SK-N-SH (cell line): Measurements from ENCODE around the gene DGLUCY. TPM values are rescaled to one million over a fixed set of nuclear protein-coding genes. Genes with fewer than 3 reads are reported as not detected.

ENCODE experiments used
- CTCF ChIA-PET: fragments of 300-600, 350-600 bp; formaldehyde crosslinking; extraction: SDS; loops from one replicate; lab custom pipeline; 2021; lab: Yijun Ruan, JAX
- POLR2A ChIA-PET: fragments of 350-600 bp; sonication (Branson Sonifier 250); formaldehyde crosslinking; extraction: SDS; loops from one replicate; lab custom pipeline; 2020; ENCODE audit warnings: antibody characterized with exemption, inconsistent platforms; lab: Yijun Ruan, JAX
- DNase-seq: peaks from one replicate; pipeline ENCODE4 v3.0.0; 2012
- H2AFZ ChIP-seq: fragments of 200-600 bp; sonication (generic); 2 replicates; pipeline ENCODE4 v1.8.1; 2016; ENCODE audit warnings: antibody characterized with exemption, mild to moderate bottlenecking, low read depth
- H3F3A ChIP-seq: fragments of 200-600 bp; sonication (generic); replicated peaks from 2 replicates; pipeline ENCODE3; 2016; ENCODE audit warnings: antibody characterized with exemption, mild to moderate bottlenecking; ENCODE audit not compliant: insufficient read depth
- H3K27ac ChIP-seq, 2 experiments: fragments of 200-500 bp in 1 of 2; fragments of 200-600 bp in 1 of 2; sonication (Bioruptor generic) in 1 of 2; sonication (generic), shearing (Covaris generic) in 1 of 2; 2 replicates each; pipeline versions ENCODE4 v1.5.1 to v1.6.1; 2014 to 2016; ENCODE audit warnings: low read depth in 2 of 2, inconsistent platforms in 1 of 2, low read length in 1 of 2, mild to moderate bottlenecking in 1 of 2, mixed read lengths in 1 of 2
- H3K27me3 ChIP-seq: fragments of 200-600 bp; sonication (generic), shearing (Covaris generic); 2 replicates; pipeline ENCODE4 v1.6.1; 2016; ENCODE audit warnings: mixed run types; ENCODE audit not compliant: insufficient read depth
- H3K36me3 ChIP-seq, 2 experiments: fragments of 200-500 bp in 1 of 2; fragments of 200-600 bp in 1 of 2; sonication (Bioruptor generic) in 1 of 2; sonication (generic) in 1 of 2; replicated peaks in 1 of 2; 2 replicates each; pipeline versions ENCODE3 to v1.5.1; 2014 to 2016; ENCODE audit warnings: low read length in 1 of 2, mild to moderate bottlenecking in 1 of 2; ENCODE audit not compliant: insufficient read depth in 2 of 2, control insufficient read depth in 1 of 2
- H3K4me1 ChIP-seq, 2 experiments: fragments of 200-500 bp in 1 of 2; fragments of 200-600 bp in 1 of 2; sonication (Bioruptor generic) in 1 of 2; sonication (generic), shearing (Covaris generic) in 1 of 2; 2 replicates each; pipeline versions ENCODE4 v1.5.1 to v1.6.1; 2014 to 2016; ENCODE audit warnings: low read depth in 1 of 2, low read length in 1 of 2, mixed run types in 1 of 2; ENCODE audit not compliant: insufficient read depth in 2 of 2, control insufficient read depth in 1 of 2
- H3K4me2 ChIP-seq: fragments of 200-600 bp; sonication (generic), shearing (Covaris generic); 2 replicates; pipeline ENCODE4 v1.6.1; 2017; ENCODE audit warnings: mixed run types
- H3K4me3 ChIP-seq, 2 experiments: fragments of 200-500 bp in 1 of 2; fragments of 200-600 bp in 1 of 2; sonication (Bioruptor generic) in 1 of 2; sonication (generic), shearing (Covaris generic) in 1 of 2; 2 replicates each; pipeline versions ENCODE4 v1.5.1 to v1.8.1; 2014 to 2016; ENCODE audit warnings: low read depth in 2 of 2, inconsistent platforms in 1 of 2, low read length in 1 of 2, mild to moderate bottlenecking in 1 of 2, mixed read lengths in 1 of 2, moderate library complexity in 1 of 2
- H3K79me2 ChIP-seq: fragments of 200-600 bp; sonication (generic); 2 replicates; pipeline ENCODE4 v1.8.1; 2017; ENCODE audit warnings: mild to moderate bottlenecking; ENCODE audit not compliant: insufficient read depth
- H3K9ac ChIP-seq: fragments of 200-600 bp; sonication (generic); 2 replicates; pipeline ENCODE4 v1.6.1; 2017; ENCODE audit warnings: mixed run types
- H3K9me2 ChIP-seq: fragments of 200-600 bp; sonication (generic); 2 replicates; pipeline ENCODE4 v1.6.1; 2017; ENCODE audit warnings: mixed run types
- H3K9me3 ChIP-seq: fragments of 200-600 bp; sonication (generic); 2 replicates; pipeline ENCODE4 v1.6.1; 2017; ENCODE audit warnings: mixed run types, mild to moderate bottlenecking, moderate library complexity
- H4K20me1 ChIP-seq: fragments of 200-600 bp; sonication (generic); 2 replicates; pipeline ENCODE4 v1.6.1; 2017; ENCODE audit warnings: mild to moderate bottlenecking, mixed run types; ENCODE audit not compliant: insufficient read depth
- ELF1 ChIP-seq: IDR thresholded peaks from 2 replicates; pipeline ENCODE4 v1.4.0; 2012
- FOSL2 ChIP-seq: IDR thresholded peaks from 2 replicates; pipeline ENCODE4 v1.4.0; 2012; ENCODE audit warnings: low read depth, mild to moderate bottlenecking, moderate library complexity, borderline replicate concordance
- JUND ChIP-seq: IDR thresholded peaks from 2 replicates; pipeline ENCODE4 v1.4.0; 2012
- NFIC ChIP-seq: IDR thresholded peaks from 2 replicates; pipeline ENCODE4 v1.4.0; 2012; ENCODE audit warnings: borderline replicate concordance
- NRF1 ChIP-seq: IDR thresholded peaks from 2 replicates; pipeline ENCODE4 v1.6.1; 2012; ENCODE audit warnings: low read depth, mild to moderate bottlenecking, low read length
- POLR2AphosphoS5 ChIP-seq: IDR thresholded peaks from 2 replicates; pipeline ENCODE4 v1.6.1; 2012; ENCODE audit warnings: low read depth, low read length
- RAD21 ChIP-seq: IDR thresholded peaks from 2 replicates; pipeline ENCODE4 v1.6.1; 2012; ENCODE audit warnings: mild to moderate bottlenecking, low read length
- RCOR1 ChIP-seq: fragments of 150-350 bp; IDR thresholded peaks from 2 replicates; pipeline ENCODE4 v1.6.1; 2017; ENCODE audit warnings: antibody characterized with exemption, low read length
- RFX5 ChIP-seq: IDR thresholded peaks from 2 replicates; pipeline ENCODE4 v1.6.1; 2012; ENCODE audit warnings: mild to moderate bottlenecking, improper control_type of control experiment, low read length
- SIN3A ChIP-seq: IDR thresholded peaks from 2 replicates; pipeline ENCODE4 v1.6.1; 2012; ENCODE audit warnings: low read depth, mild to moderate bottlenecking, low read length, moderate library complexity, borderline replicate concordance
- TAF1 ChIP-seq: IDR thresholded peaks from 2 replicates; pipeline ENCODE4 v1.6.1; 2012; ENCODE audit warnings: low read depth, mild to moderate bottlenecking, low read length, moderate library complexity, borderline replicate concordance
- YY1 ChIP-seq: IDR thresholded peaks from 2 replicates; pipeline ENCODE4 v1.4.0; 2012; ENCODE audit warnings: low read depth, mild to moderate bottlenecking
- WGBS: methylation state at CpG from one replicate; pipeline ENCODE4 v1.1.6; 2017; ENCODE audit warnings: low lambda C conversion rate; 5-methylcytosine and 5-hydroxymethylcytosine counted together
- polyA plus RNA-seq, 3 experiments: library from polyadenylated mRNA; depleted of rRNA; stranded (reverse); fragments of >200 nt; gene quantifications; 2 replicates each; pipeline ENCODE4 v1.2.3, GENCODE V29; 2012
- TF ChIP-seq, protein P1 (sequence below): fragments of 150-350 bp; IDR thresholded peaks from 2 replicates; pipeline ENCODE4 v1.6.1; 2016; ENCODE audit warnings: mild to moderate bottlenecking, low read depth, low read length
- TF ChIP-seq, protein P2 (sequence below): IDR thresholded peaks from 2 replicates; pipeline ENCODE4 v1.4.0; 2012; ENCODE audit warnings: low read depth, borderline replicate concordance
- TF ChIP-seq, protein P3 (sequence below): IDR thresholded peaks from 2 replicates; pipeline ENCODE4 v1.4.0; 2012; ENCODE audit warnings: low read depth, borderline replicate concordance
- TF ChIP-seq, protein P4 (sequence below): IDR thresholded peaks from 2 replicates; pipeline ENCODE4 v1.4.0; 2012; ENCODE audit warnings: low read depth

Gene DGLUCY
- polyA plus RNA-seq, 1 of the 3 experiments (the other 2 are of a cell fraction) = 17.2 TPM

DNA sequence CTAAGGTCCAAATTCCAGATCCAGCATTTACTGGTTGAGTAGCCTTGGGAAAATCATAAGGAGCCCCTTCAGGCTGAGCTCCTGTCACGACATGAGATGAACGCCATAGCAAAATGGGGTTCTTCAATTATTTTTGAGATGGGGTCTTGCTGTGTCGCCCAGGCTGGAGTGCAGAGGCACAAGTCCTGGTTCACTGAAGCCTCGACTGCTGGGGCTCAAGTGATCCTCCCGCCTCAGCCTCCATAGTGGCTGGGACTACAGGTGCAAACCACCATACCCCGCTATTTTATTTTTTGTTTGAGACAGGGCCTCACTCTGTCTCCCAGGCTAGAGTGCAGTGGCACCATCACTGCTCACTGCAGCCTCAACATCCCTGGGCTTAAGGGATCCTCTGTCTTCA, 156.3 kb downstream of the DGLUCY start:
- WGBS = 86% methylated on average over 6 of the region's 6 CpGs
- no peak overlapping the region for H3K4me3 ChIP-seq
- H4K20me1 ChIP-seq = no peaks in the 10 kb centered on the region
- no peaks in the 10 kb centered on the region for H3K9me3 ChIP-seq
- H3K9me2 ChIP-seq = no peaks in the 10 kb centered on the region
- H3K4me2 ChIP-seq = no peak overlapping the region
- no peaks in the 10 kb centered on the region for H3F3A ChIP-seq
- H3K9ac ChIP-seq = no peak overlapping the region
- no peak for DNase-seq
- no peaks in the 10 kb centered on the region for H3K36me3 ChIP-seq
- CTCF ChIA-PET = interaction anchor here (0.6 to 2.0 kb wide), 2 partner anchors 13 to 376 kb away, joined by 3 to 7 read pairs; no protein-coding TSS in a partner anchor
- no peaks in the 10 kb centered on the region for H3K27me3 ChIP-seq
- POLR2A ChIA-PET = no interaction called here
- TF ChIP-seq SIN3A (no peak), RCOR1 (no peak), YY1 (no peak), JUND (no peak), RFX5 (no peak), FOSL2 (no peak), TAF1 (no peak), NFIC (no peak), ELF1 (no peak), NRF1 (no peak), POLR2AphosphoS5 (no peak), RAD21 (no peak)
- TF ChIP-seq, protein P1, sequence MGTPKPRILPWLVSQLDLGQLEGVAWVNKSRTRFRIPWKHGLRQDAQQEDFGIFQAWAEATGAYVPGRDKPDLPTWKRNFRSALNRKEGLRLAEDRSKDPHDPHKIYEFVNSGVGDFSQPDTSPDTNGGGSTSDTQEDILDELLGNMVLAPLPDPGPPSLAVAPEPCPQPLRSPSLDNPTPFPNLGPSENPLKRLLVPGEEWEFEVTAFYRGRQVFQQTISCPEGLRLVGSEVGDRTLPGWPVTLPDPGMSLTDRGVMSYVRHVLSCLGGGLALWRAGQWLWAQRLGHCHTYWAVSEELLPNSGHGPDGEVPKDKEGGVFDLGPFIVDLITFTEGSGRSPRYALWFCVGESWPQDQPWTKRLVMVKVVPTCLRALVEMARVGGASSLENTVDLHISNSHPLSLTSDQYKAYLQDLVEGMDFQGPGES = no peak
- TF ChIP-seq, protein P2, sequence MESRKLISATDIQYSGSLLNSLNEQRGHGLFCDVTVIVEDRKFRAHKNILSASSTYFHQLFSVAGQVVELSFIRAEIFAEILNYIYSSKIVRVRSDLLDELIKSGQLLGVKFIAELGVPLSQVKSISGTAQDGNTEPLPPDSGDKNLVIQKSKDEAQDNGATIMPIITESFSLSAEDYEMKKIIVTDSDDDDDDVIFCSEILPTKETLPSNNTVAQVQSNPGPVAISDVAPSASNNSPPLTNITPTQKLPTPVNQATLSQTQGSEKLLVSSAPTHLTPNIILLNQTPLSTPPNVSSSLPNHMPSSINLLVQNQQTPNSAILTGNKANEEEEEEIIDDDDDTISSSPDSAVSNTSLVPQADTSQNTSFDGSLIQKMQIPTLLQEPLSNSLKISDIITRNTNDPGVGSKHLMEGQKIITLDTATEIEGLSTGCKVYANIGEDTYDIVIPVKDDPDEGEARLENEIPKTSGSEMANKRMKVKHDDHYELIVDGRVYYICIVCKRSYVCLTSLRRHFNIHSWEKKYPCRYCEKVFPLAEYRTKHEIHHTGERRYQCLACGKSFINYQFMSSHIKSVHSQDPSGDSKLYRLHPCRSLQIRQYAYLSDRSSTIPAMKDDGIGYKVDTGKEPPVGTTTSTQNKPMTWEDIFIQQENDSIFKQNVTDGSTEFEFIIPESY = no peak
- TF ChIP-seq, protein P3, sequence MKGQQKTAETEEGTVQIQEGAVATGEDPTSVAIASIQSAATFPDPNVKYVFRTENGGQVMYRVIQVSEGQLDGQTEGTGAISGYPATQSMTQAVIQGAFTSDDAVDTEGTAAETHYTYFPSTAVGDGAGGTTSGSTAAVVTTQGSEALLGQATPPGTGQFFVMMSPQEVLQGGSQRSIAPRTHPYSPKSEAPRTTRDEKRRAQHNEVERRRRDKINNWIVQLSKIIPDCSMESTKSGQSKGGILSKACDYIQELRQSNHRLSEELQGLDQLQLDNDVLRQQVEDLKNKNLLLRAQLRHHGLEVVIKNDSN = no peak
- TF ChIP-seq, protein P4, sequence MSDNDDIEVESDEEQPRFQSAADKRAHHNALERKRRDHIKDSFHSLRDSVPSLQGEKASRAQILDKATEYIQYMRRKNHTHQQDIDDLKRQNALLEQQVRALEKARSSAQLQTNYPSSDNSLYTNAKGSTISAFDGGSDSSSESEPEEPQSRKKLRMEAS = no peak
- peaks cover 0 to 10% of the 10 kb centered on the region in 2 experiments; a peak in 1 of 4 replicates for H3K4me1 ChIP-seq
- H3K27ac ChIP-seq = no peak overlapping the region
- H3K79me2 ChIP-seq = no peaks in the 10 kb centered on the region
- no peak overlapping the region for H2AFZ ChIP-seq
